ENCODE measurements around the gene ZNF385B.

Gene ZNF385B

DNA sequence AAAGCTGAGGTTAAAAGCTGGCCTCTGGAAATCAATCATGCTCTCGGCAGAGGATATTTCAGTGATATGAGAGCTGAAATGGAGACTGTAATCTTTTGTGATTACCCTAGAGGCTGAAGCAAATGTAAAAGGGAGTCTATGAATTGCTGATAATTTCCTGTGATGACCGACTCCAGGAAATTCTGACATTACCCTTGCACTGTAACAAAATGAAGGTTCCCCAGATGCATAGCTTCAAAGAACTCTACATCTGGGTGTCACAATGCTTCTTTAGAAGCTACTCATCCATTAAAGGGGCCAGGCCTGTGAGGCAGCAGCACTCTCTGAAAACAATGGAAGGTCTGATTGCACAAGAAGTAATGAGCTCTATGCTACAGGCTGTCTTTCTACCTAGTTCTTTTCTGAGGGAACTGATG lies 328.5 kb downstream of the ZNF385B start:
- TF ChIP-seq TCF12 (IDR thresholded peaks at IDR 0.05; ENCODE audit: low read depth) (no peak), CEBPB (IDR thresholded peaks at IDR 0.05) (peak; percentile 79)

GRCh38 chr2:179528576-179529069 lies 332.8 kb downstream of the ZNF385B start:
- TF ChIP-seq CREB1 (IDR thresholded peaks at IDR 0.05; ENCODE audit: low read depth) (no peak), FOXM1 (IDR thresholded peaks at IDR 0.05; ENCODE audit: borderline replicate concordance, low read depth) (no peak), EGR1 (IDR thresholded peaks at IDR 0.05) (no peak), TCF12 (IDR thresholded peaks at IDR 0.05; ENCODE audit: low read depth) (no peak)

DNA sequence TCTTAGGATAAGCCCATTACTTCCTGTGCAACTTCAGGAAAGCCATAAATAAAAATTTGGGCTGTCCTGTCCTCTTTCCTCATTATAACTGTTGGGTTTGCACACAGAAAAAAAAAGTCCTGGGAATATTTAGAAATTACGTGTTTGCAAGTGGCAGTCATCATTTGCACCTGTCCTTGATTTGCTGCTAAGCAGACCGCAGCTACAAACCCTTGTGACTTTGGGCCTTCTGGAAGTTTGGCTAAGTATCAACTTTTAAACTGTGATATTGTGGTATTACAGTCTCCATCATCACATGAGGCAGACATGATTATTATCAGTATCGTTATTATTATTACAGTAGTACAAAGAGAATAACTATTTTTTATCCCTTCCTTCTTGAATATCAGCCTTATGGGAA lies 336.1 kb downstream of the ZNF385B start:
- no peak for TF ChIP-seq TEAD4 (IDR thresholded peaks at IDR 0.05)
- TF ChIP-seq REST (IDR thresholded peaks at IDR 0.05; ENCODE audit: low read depth): no peak
- TF ChIP-seq ZBTB7A (IDR thresholded peaks at IDR 0.05; ENCODE audit: low read depth): no peak
- TF ChIP-seq TAF1 (IDR thresholded peaks at IDR 0.05; ENCODE audit: low read depth): no peak
- TF ChIP-seq, protein P1, sequence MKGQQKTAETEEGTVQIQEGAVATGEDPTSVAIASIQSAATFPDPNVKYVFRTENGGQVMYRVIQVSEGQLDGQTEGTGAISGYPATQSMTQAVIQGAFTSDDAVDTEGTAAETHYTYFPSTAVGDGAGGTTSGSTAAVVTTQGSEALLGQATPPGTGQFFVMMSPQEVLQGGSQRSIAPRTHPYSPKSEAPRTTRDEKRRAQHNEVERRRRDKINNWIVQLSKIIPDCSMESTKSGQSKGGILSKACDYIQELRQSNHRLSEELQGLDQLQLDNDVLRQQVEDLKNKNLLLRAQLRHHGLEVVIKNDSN (IDR thresholded peaks at IDR 0.05): no peak
- no peak for TF ChIP-seq NFIC (IDR thresholded peaks at IDR 0.05)
- no peak for TF ChIP-seq TCF12 (IDR thresholded peaks at IDR 0.05; ENCODE audit: low read depth)
- TF ChIP-seq RAD21 (IDR thresholded peaks at IDR 0.05; ENCODE audit: low read depth): no peak

- TF ChIP-seq REST (IDR thresholded peaks at IDR 0.05; ENCODE audit: low read depth): no peak
- TF ChIP-seq, protein P1 (IDR thresholded peaks at IDR 0.05): no peak
- TF ChIP-seq ZBTB7A (IDR thresholded peaks at IDR 0.05; ENCODE audit: low read depth): no peak
- TF ChIP-seq RAD21 (IDR thresholded peaks at IDR 0.05; ENCODE audit: low read depth): no peak
- no peak for TF ChIP-seq YY1 (IDR thresholded peaks at IDR 0.05; ENCODE audit: low read depth)
- no peak for TF ChIP-seq CEBPB (IDR thresholded peaks at IDR 0.05)
- TF ChIP-seq, protein P2, sequence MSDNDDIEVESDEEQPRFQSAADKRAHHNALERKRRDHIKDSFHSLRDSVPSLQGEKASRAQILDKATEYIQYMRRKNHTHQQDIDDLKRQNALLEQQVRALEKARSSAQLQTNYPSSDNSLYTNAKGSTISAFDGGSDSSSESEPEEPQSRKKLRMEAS (IDR thresholded peaks at IDR 0.05): no peak
- TF ChIP-seq EP300 (IDR thresholded peaks at IDR 0.05; ENCODE audit: borderline replicate concordance): no peak
- no peak for TF ChIP-seq TCF12 (IDR thresholded peaks at IDR 0.05; ENCODE audit: low read depth)
Measured at GRCh38 chr2:179524809-179525339, 336.5 kb downstream of the ZNF385B start.

GRCh38 chr2:179521944-179522343 lies 339.5 kb downstream of the ZNF385B start:
- TF ChIP-seq CREB1 (IDR thresholded peaks at IDR 0.05; ENCODE audit: low read depth): no peak
- no peak for TF ChIP-seq REST (IDR thresholded peaks at IDR 0.05; ENCODE audit: low read depth)
- TF ChIP-seq ZBTB7A (IDR thresholded peaks at IDR 0.05; ENCODE audit: low read depth): no peak
- TF ChIP-seq RAD21 (IDR thresholded peaks at IDR 0.05; ENCODE audit: low read depth): no peak
- no peak for TF ChIP-seq TCF12 (IDR thresholded peaks at IDR 0.05; ENCODE audit: low read depth)
- TF ChIP-seq EGR1 (IDR thresholded peaks at IDR 0.05): no peak
- TF ChIP-seq EP300 (IDR thresholded peaks at IDR 0.05; ENCODE audit: borderline replicate concordance): no peak
- no peak for TF ChIP-seq YY1 (IDR thresholded peaks at IDR 0.05; ENCODE audit: low read depth)
- no peak for TF ChIP-seq TAF1 (IDR thresholded peaks at IDR 0.05; ENCODE audit: low read depth)
- TF ChIP-seq, protein P2 (IDR thresholded peaks at IDR 0.05): no peak
- TF ChIP-seq FOXM1 (IDR thresholded peaks at IDR 0.05; ENCODE audit: borderline replicate concordance, low read depth): no peak
- no peak for TF ChIP-seq CEBPB (IDR thresholded peaks at IDR 0.05)
- TF ChIP-seq NFIC (IDR thresholded peaks at IDR 0.05): no peak
- TF ChIP-seq TEAD4 (IDR thresholded peaks at IDR 0.05): no peak
- TF ChIP-seq, protein P1 (IDR thresholded peaks at IDR 0.05): no peak

Measured in Ishikawa (cell line).